ENCODE results near the gene GABRP. TPM values are rescaled to one million over a fixed set of nuclear protein-coding genes. Genes with fewer than 3 reads are reported as not detected.

Gene GABRP
- total RNA-seq, 4 donors from 2014 or later = 2.1 TPM; not detected in 3

DNA sequence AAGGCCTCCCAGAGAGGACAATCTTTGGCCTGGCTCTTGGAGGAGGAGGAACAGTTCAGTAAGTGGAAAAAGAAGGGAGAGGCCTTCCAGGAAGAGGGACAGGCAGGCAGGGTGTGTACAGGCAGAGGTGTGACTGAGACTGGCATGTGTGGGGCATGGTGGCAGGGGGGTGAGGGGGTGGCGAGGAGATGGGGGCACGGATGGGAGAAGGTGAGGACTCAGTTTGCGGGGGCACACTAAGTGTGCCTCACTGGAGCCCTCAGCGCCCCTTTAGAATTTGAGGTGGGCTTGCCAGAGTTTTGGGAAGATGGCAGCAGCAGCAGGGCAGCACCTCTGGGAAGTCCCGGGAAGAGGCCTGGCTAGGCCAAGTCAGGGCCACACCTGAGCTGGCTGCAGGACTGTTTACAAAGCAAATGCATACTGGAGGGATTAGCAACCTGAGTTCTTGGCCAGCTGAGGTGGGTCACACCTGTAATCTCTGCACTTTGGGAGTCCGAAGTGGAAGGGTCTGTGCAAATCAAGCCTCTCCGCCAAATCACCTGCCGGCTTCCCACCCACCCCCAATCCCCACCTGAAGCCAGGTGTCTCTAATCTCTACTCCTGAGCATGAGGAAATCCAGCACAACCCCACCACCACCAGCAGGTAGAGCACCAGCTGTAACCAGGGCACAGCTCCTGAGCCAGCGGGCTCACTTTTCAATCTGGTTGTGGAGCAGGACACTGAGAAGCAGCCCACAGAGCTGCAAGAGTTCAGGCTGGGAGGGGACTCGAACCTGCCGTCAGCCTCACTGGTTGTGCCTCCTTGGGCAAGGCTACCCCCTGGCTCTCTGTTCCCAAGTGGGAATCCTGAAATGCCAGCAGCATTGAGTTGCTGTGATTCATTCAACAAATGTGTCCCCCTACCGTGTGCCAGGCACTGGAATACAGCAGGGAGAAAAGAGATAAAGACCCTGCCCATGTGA, 10.2 kb upstream of the GABRP start:
- 74 to 84% methylated on average over 3 to 5 of the region's 12 CpGs for WGBS, 2 donors (ENCODE audit: low coverage in 1 of 2)
- no peaks in the 10 kb centered on the region for H3K4me1 ChIP-seq
- no peak overlapping the region for H3K4me3 ChIP-seq
- TF ChIP-seq POLR2AphosphoS5 (IDR thresholded peaks at IDR 0.05) (no peak), POLR2A (IDR thresholded peaks at IDR 0.05) (no peak), EP300 (IDR thresholded peaks at IDR 0.05) (no peak)
- TF ChIP-seq, protein P1, sequence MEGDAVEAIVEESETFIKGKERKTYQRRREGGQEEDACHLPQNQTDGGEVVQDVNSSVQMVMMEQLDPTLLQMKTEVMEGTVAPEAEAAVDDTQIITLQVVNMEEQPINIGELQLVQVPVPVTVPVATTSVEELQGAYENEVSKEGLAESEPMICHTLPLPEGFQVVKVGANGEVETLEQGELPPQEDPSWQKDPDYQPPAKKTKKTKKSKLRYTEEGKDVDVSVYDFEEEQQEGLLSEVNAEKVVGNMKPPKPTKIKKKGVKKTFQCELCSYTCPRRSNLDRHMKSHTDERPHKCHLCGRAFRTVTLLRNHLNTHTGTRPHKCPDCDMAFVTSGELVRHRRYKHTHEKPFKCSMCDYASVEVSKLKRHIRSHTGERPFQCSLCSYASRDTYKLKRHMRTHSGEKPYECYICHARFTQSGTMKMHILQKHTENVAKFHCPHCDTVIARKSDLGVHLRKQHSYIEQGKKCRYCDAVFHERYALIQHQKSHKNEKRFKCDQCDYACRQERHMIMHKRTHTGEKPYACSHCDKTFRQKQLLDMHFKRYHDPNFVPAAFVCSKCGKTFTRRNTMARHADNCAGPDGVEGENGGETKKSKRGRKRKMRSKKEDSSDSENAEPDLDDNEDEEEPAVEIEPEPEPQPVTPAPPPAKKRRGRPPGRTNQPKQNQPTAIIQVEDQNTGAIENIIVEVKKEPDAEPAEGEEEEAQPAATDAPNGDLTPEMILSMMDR (IDR thresholded peaks at IDR 0.05) = no peak
- H3K27ac ChIP-seq = no peak overlapping the region
- H3K36me3 ChIP-seq = no peaks in the 10 kb centered on the region
- ATAC-seq = no peak
- H3K9me3 ChIP-seq = no peaks in the 10 kb centered on the region
- H3K27me3 ChIP-seq = peaks cover 19% of the 10 kb centered on the region

DNA sequence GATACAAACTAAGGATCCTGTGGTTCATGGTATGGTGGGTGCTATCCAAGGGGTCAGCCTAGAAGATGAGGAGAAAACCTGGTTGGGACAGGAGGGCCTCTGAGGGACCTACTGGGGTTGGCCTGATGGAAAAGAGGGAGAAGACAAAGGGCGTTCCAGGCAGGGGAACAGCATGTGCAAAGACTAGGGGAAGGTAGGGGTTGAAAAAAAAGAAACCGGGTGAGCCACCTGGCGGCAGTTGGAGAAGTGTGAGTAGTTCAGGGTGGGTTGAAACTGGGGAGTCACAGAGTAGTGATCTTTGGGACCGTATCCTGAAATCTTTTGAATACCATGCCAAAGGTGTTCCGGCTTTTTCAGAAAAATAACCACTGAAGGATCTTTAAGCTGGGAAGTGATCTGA, 8.7 kb upstream of the GABRP start:
- WGBS, 2 donors (ENCODE audit: low coverage in 1 of 2) = 90 to 94% methylated on average over 5 of the region's 5 CpGs
- H3K9me3 ChIP-seq = no peaks in the 10 kb centered on the region
- H3K4me1 ChIP-seq = no peaks in the 10 kb centered on the region
- no peak for TF ChIP-seq POLR2AphosphoS5 (IDR thresholded peaks at IDR 0.05)
- TF ChIP-seq, protein P1 (IDR thresholded peaks at IDR 0.05) = no peak
- TF ChIP-seq EP300 (IDR thresholded peaks at IDR 0.05) = no peak
- no peak for TF ChIP-seq POLR2A (IDR thresholded peaks at IDR 0.05)
- H3K36me3 ChIP-seq = no peaks in the 10 kb centered on the region
- peaks cover 9% of the 10 kb centered on the region for H3K27me3 ChIP-seq
- H3K4me3 ChIP-seq = no peak overlapping the region
- no peak for ATAC-seq
- no peak overlapping the region for H3K27ac ChIP-seq

DNA sequence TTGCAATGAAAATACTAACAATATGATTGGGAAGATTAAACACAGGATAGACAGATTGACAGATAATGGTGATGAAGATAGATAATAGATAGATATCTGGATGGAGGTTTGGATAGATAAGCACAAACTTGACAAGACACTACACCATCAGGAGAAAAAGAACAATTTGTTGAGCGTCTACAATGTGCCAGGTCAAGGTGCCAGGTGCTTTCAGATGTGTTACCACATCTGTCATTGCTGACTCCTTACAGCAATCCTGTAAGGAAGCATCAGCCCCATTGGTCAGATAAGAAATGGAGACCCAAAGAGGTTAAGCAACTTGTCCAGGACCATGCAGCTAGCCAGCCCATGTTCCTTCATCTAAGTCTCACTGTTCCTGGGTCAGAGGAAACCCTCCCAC, 1.6 kb upstream of the GABRP start:
- no peak for ATAC-seq
- WGBS, 2 donors (ENCODE audit: low coverage in 1 of 2) = 92% methylated on average over 1 of the region's 1 CpG; no CpG with 5 or more reads in 1 of the 2 donors
- H3K36me3 ChIP-seq = no peaks in the 10 kb centered on the region
- H3K4me1 ChIP-seq = no peaks in the 10 kb centered on the region
- H3K27ac ChIP-seq = no peak overlapping the region
- H3K27me3 ChIP-seq = no peaks in the 10 kb centered on the region
- H3K4me3 ChIP-seq = no peak overlapping the region
- TF ChIP-seq EP300 (IDR thresholded peaks at IDR 0.05) = no peak
- TF ChIP-seq, protein P1 (IDR thresholded peaks at IDR 0.05) = no peak
- no peak for TF ChIP-seq POLR2A (IDR thresholded peaks at IDR 0.05)
- TF ChIP-seq POLR2AphosphoS5 (IDR thresholded peaks at IDR 0.05) = no peak
- H3K9me3 ChIP-seq = no peaks in the 10 kb centered on the region

DNA sequence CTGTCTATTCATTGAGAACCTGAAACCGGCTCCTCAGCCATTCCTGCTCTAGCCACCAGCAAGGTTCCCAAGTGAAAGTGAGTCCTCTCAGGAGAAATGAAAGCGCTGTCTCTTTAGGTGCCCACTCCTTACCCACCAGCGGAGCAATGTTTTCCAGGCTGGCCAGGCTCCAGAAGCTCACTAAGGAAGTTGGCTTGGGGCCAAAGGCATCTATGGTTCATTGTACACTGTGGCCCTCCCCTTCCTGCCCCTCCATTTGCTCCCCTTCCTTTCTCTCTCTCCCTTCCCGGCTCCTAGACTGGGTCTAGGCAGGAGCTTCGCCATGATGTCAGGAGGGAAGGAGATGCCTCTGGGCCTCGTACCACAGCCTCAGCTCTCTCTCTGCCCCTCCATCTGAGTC, 1.1 kb upstream of the GABRP start:
- no peaks in the 10 kb centered on the region for H3K4me1 ChIP-seq
- H3K27ac ChIP-seq = no peak overlapping the region
- no peaks in the 10 kb centered on the region for H3K27me3 ChIP-seq
- no peak overlapping the region for H3K4me3 ChIP-seq
- 59 to 66% methylated on average over 3 to 6 of the region's 6 CpGs for WGBS, 2 donors (ENCODE audit: low coverage in 1 of 2)
- no peak for ATAC-seq
- H3K36me3 ChIP-seq = no peaks in the 10 kb centered on the region
- H3K9me3 ChIP-seq = no peaks in the 10 kb centered on the region
- TF ChIP-seq POLR2AphosphoS5 (IDR thresholded peaks at IDR 0.05) (no peak), EP300 (IDR thresholded peaks at IDR 0.05) (no peak), POLR2A (IDR thresholded peaks at IDR 0.05) (no peak)
- TF ChIP-seq, protein P1 (IDR thresholded peaks at IDR 0.05) = no peak

GRCh38 chr5:170785416-170785815, 1.9 kb downstream of the GABRP start:
- Histone ChIP-seq H3K4me3 (no peak overlapping the region), H3K27ac (no peak overlapping the region)
- WGBS, 2 donors (ENCODE audit: low coverage in 1 of 2) = 39 to 60% methylated on average over 2 to 3 of the region's 3 CpGs

More at GRCh38 chr5:170785416-170785815, 1.9 kb downstream of the GABRP start:
- Histone ChIP-seq H3K9me3 (no peaks in the 10 kb centered on the region), H3K36me3 (no peaks in the 10 kb centered on the region), H3K27me3 (no peaks in the 10 kb centered on the region), H3K4me1 (no peaks in the 10 kb centered on the region)
- no peak for ATAC-seq
- TF ChIP-seq POLR2AphosphoS5 (IDR thresholded peaks at IDR 0.05) (no peak), EP300 (IDR thresholded peaks at IDR 0.05) (no peak), POLR2A (IDR thresholded peaks at IDR 0.05) (no peak)
- TF ChIP-seq, protein P1 (IDR thresholded peaks at IDR 0.05) = no peak
